Measurements from ENCODE around the gene SHH.

GRCh38 chr7:155846936-155847335 lies 34.7 kb upstream of the SHH start:
- TF ChIP-seq, protein P1, sequence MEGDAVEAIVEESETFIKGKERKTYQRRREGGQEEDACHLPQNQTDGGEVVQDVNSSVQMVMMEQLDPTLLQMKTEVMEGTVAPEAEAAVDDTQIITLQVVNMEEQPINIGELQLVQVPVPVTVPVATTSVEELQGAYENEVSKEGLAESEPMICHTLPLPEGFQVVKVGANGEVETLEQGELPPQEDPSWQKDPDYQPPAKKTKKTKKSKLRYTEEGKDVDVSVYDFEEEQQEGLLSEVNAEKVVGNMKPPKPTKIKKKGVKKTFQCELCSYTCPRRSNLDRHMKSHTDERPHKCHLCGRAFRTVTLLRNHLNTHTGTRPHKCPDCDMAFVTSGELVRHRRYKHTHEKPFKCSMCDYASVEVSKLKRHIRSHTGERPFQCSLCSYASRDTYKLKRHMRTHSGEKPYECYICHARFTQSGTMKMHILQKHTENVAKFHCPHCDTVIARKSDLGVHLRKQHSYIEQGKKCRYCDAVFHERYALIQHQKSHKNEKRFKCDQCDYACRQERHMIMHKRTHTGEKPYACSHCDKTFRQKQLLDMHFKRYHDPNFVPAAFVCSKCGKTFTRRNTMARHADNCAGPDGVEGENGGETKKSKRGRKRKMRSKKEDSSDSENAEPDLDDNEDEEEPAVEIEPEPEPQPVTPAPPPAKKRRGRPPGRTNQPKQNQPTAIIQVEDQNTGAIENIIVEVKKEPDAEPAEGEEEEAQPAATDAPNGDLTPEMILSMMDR (IDR thresholded peaks at IDR 0.05; ENCODE audit: low read depth, low read length, poor library complexity, severe bottlenecking): no peak
- no peak for TF ChIP-seq EZH2phosphoT487 (IDR thresholded peaks at IDR 0.05; ENCODE audit: borderline replicate concordance, low read length)
